HCT116 (cell line): Measurements from ENCODE around the gene MLLT3. TPM values are rescaled to one million over a fixed set of nuclear protein-coding genes. Genes with fewer than 3 reads are reported as not detected.

ENCODE experiments used
- ATAC-seq: fragments of 200-7000 bp; cut with Tn5 transposase; 2 replicates; pipeline ENCODE4 v1.9.1; 2020; ENCODE audit warnings: mild to moderate bottlenecking, moderate library complexity
- BruUV-seq: library from RNA; stranded (reverse); fragments of 400-500 nt; replicated peaks from 2 replicates; lab custom pipeline; 2021; lab: Mats Ljungman, UMichigan
- CTCF ChIA-PET: fragments of 300-600 bp; sonication (Branson Sonifier 250); formaldehyde crosslinking; loops from one replicate; lab custom pipeline; 2021; ENCODE audit warnings: antibody characterized with exemption; lab: Charles Lee
- POLR2A ChIA-PET: fragments of 300-600, 350-600 bp; sonication (Branson Sonifier 250); formaldehyde crosslinking; loops from one replicate; lab custom pipeline; 2021; ENCODE audit warnings: antibody characterized with exemption; lab: Charles Lee
- RAD21 ChIA-PET, 2 experiments: fragments of 300-600 bp; sonication (Branson Sonifier 250); formaldehyde crosslinking; loops; one replicate each; lab custom pipeline; 2023; ENCODE audit warnings: low total read pairs in 2 of 2; ENCODE audit not compliant: uncharacterized antibody in 2 of 2, unreplicated experiment in 2 of 2, low non-redundant PET in 1 of 2; lab: Charles Lee
- DNase-seq: peaks from one replicate; pipeline ENCODE4 v3.0.0-alpha.2; 2010; ENCODE audit warnings: low read depth, low spot score
- H2AFZ ChIP-seq: fragments of 200-600 bp; shearing (Covaris generic), sonication (generic); 2 replicates; pipeline ENCODE4 v1.6.1; 2017; ENCODE audit warnings: low read depth, mixed run types, mixed read lengths, antibody characterized with exemption, low read length; ENCODE audit not compliant: poor library complexity, severe bottlenecking
- H3K27ac ChIP-seq: 2 replicates; pipeline ENCODE4 v1.5.1; 2012; ENCODE audit warnings: low read depth, low read length
- H3K27me3 ChIP-seq: fragments of 200-600 bp; sonication (generic); 2 replicates; pipeline ENCODE4 v1.6.1; 2016; ENCODE audit warnings: mixed run types, low read length, mixed read lengths; ENCODE audit not compliant: insufficient read depth
- H3K36me3 ChIP-seq, 2 experiments: fragments of 200-500 bp in 1 of 2; fragments of 200-600 bp in 1 of 2; sonication (Bioruptor generic) in 1 of 2; sonication (generic) in 1 of 2; 2 replicates each; pipeline versions ENCODE4 v1.5.1 to v1.6.1; 2014 to 2016; ENCODE audit warnings: low read length in 2 of 2, inconsistent platforms in 1 of 2, mixed read lengths in 1 of 2, mixed run types in 1 of 2; ENCODE audit not compliant: insufficient read depth in 2 of 2, control insufficient read depth in 1 of 2
- H3K4me1 ChIP-seq, 2 experiments: fragments of 200-600 bp in 1 of 2; sonication (generic) in 1 of 2; 2 replicates each; pipeline versions ENCODE4 v1.5.1 to v1.6.1; 2012 to 2017; ENCODE audit warnings: low read length in 2 of 2, inconsistent platforms in 1 of 2, mild to moderate bottlenecking in 1 of 2, mixed read lengths in 1 of 2, mixed run types in 1 of 2, moderate library complexity in 1 of 2; ENCODE audit not compliant: insufficient read depth in 2 of 2, control insufficient read depth in 1 of 2
- H3K4me2 ChIP-seq: fragments of 200-600 bp; sonication (generic); 2 replicates; pipeline ENCODE4 v1.6.1; 2017; ENCODE audit warnings: mixed run types, low read length, mixed read lengths
- H3K4me3 ChIP-seq, 2 experiments: fragments of 200-600 bp in 1 of 2; sonication (generic) in 1 of 2; replicated peaks in 1 of 2; 2 replicates each; pipeline ENCODE4 v1.5.1; 2011 to 2016; ENCODE audit warnings: low read length in 2 of 2, control low read depth in 1 of 2, low read depth in 1 of 2, mild to moderate bottlenecking in 1 of 2, mixed read lengths in 1 of 2, mixed run types in 1 of 2
- H3K79me2 ChIP-seq: fragments of 200-600 bp; sonication (generic); 2 replicates; pipeline ENCODE4 v1.6.1; 2017; ENCODE audit warnings: mild to moderate bottlenecking, mixed run types, low read length, moderate library complexity, mixed read lengths; ENCODE audit not compliant: insufficient read depth
- H3K9ac ChIP-seq: fragments of 200-600 bp; sonication (generic); 2 replicates; pipeline ENCODE4 v1.6.1; 2016; ENCODE audit warnings: low read length, mixed read lengths
- H3K9me2 ChIP-seq: fragments of 200-600 bp; sonication (generic), shearing (Covaris generic); 2 replicates; pipeline ENCODE4 v1.6.1; 2017; ENCODE audit warnings: mixed run types, mild to moderate bottlenecking, moderate library complexity; ENCODE audit not compliant: insufficient read depth
- H3K9me3 ChIP-seq, 2 experiments: fragments of 200-500 bp in 1 of 2; fragments of 200-600 bp in 1 of 2; sonication (Bioruptor generic) in 1 of 2; sonication (generic) in 1 of 2; 2 replicates each; pipeline ENCODE4 v1.6.1; 2014 to 2017; ENCODE audit warnings: low read length in 2 of 2, mixed read lengths in 2 of 2, inconsistent platforms in 1 of 2, low read depth in 1 of 2, mild to moderate bottlenecking in 1 of 2, mixed run types in 1 of 2, moderate library complexity in 1 of 2; ENCODE audit not compliant: control insufficient read depth in 1 of 2, insufficient read depth in 1 of 2
- H4K20me1 ChIP-seq: fragments of 200-600 bp; sonication (generic), shearing (Covaris generic); 2 replicates; pipeline ENCODE4 v1.6.1; 2017; ENCODE audit warnings: mixed run types, mild to moderate bottlenecking, moderate library complexity; ENCODE audit not compliant: insufficient read depth
- EGR1 ChIP-seq: IDR thresholded peaks from 2 replicates; pipeline ENCODE4 v1.6.1; 2012; ENCODE audit warnings: low read depth
- ELF1 ChIP-seq: IDR thresholded peaks from 2 replicates; pipeline ENCODE4 v1.6.1; 2012; ENCODE audit warnings: low read depth, borderline replicate concordance
- EZH2phosphoT487 ChIP-seq: fragments of 200-600 bp; IDR thresholded peaks from 2 replicates; pipeline ENCODE4 v1.6.1; 2018; ENCODE audit warnings: antibody characterized with exemption, borderline replicate concordance
- JUND ChIP-seq: IDR thresholded peaks from 2 replicates; pipeline ENCODE4 v1.6.1; 2012
- POLR2A ChIP-seq: IDR thresholded peaks from 2 replicates; pipeline ENCODE4 v1.7.0; 2011; ENCODE audit warnings: borderline replicate concordance; ENCODE audit not compliant: insufficient read depth, insufficient read length; ENCODE audit errors: extremely low read depth
- POLR2AphosphoS5 ChIP-seq: IDR thresholded peaks from 2 replicates; pipeline ENCODE4 v1.6.1; 2011; ENCODE audit warnings: mild to moderate bottlenecking, low read depth, low read length, moderate library complexity
- RAD21 ChIP-seq: IDR thresholded peaks from 2 replicates; pipeline ENCODE4 v1.6.1; 2012; ENCODE audit warnings: low read depth, mild to moderate bottlenecking
- SRF ChIP-seq: IDR thresholded peaks from 2 replicates; pipeline ENCODE4 v1.6.1; 2012; ENCODE audit warnings: low read depth
- TCF7L2 ChIP-seq: IDR thresholded peaks from 2 replicates; pipeline ENCODE4 v1.7.0; 2011; ENCODE audit warnings: borderline replicate concordance, inconsistent platforms; ENCODE audit not compliant: insufficient read depth, insufficient read length; ENCODE audit errors: extremely low read depth
- YY1 ChIP-seq: IDR thresholded peaks from 2 replicates; pipeline ENCODE4 v1.6.1; 2011; ENCODE audit warnings: low read length, low read depth, moderate library complexity, mild to moderate bottlenecking; ENCODE audit not compliant: insufficient replicate concordance; ENCODE audit errors: extremely low read depth
- ZNF274 ChIP-seq: fragments of 200-500 bp; sonication (Bioruptor generic); IDR thresholded peaks from 2 replicates; pipeline ENCODE4 v1.6.1; 2014; ENCODE audit warnings: mild to moderate bottlenecking, low read depth, low read length, inconsistent platforms
- intact Hi-C: fragments of 100-400 bp; cut with micrococcal nuclease; formaldehyde crosslinking; loops from 2 replicates; pipeline ENCODE4 v1.10.0; 2022
- total RNA-seq: library from RNA; stranded (reverse); gene quantifications from one replicate; pipeline ENCODE4 v1.2.1, GENCODE V29; 2021; ENCODE audit not compliant: unreplicated experiment
- TF ChIP-seq, protein P1 (sequence below): IDR thresholded peaks from 2 replicates; pipeline ENCODE4 v1.6.1; 2012; ENCODE audit warnings: low read depth
- TF ChIP-seq, protein P2 (sequence below), 3 experiments: fragments of 200-600 bp in 1 of 3; sonication (generic) in 1 of 3; IDR thresholded peaks in 2 of 3; conservative IDR thresholded peaks in 1 of 3; 2 replicates each; pipeline ENCODE4 v1.5.1; 2012 to 2017; ENCODE audit warnings: low read depth in 2 of 3, low read length in 2 of 3, antibody characterized with exemption in 1 of 3, borderline replicate concordance in 1 of 3, control low read depth in 1 of 3, mild to moderate bottlenecking in 1 of 3, mixed read lengths in 1 of 3, mixed run types in 1 of 3, moderate library complexity in 1 of 3; ENCODE audit not compliant: insufficient read depth in 1 of 3
- TF ChIP-seq, protein P3 (sequence below): IDR thresholded peaks from 2 replicates; pipeline ENCODE4 v1.6.1; 2011; ENCODE audit warnings: mild to moderate bottlenecking, low read length, moderate library complexity; ENCODE audit not compliant: insufficient replicate concordance; ENCODE audit errors: extremely low read depth
- TF ChIP-seq, protein P4 (sequence below): IDR thresholded peaks from 2 replicates; pipeline ENCODE4 v1.6.1; 2012

MLLT3 gene
- total RNA-seq, 1 experiment from 2014 or later, result 4.3 TPM

DNA sequence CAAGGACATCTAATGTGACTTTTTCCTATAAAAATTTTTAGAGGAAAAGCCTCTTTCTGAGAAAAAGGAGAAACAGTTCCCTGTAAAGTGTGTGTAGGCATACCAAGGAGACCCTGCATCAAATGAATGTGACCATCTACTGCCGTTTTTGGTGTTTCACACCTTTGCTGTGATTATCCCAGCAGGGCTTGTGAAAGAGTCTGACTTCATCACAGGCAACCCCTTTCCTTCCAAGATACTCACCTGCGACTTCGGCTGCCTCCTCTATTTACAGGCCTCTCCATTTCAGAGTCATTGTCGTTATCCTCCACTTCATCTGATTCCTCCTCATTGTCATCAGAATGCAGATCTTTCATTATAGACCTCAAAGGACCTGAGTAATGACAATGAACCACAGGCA is 259.1 kb downstream of the MLLT3 start:
- peaks cover 6% of the 10 kb centered on the region for H3K27me3 ChIP-seq
- intact Hi-C loops, result no loop called here
- H3K4me3 ChIP-seq, result no peak overlapping the region
- H3K9me2 ChIP-seq, result no peaks in the 10 kb centered on the region
- H3K4me2 ChIP-seq, result no peak overlapping the region
- RAD21 ChIA-PET, result no interaction called here
- H2AFZ ChIP-seq, result no peak overlapping the region
- DNase-seq (no peak), ATAC-seq (no peak)
- no peak overlapping the region for H3K9ac ChIP-seq
- POLR2A ChIA-PET, result no interaction called here
- H3K4me1 ChIP-seq, result no peaks in the 10 kb centered on the region
- no TSS peak for BruUV-seq
- no peaks in the 10 kb centered on the region for H3K36me3 ChIP-seq
- no peaks in the 10 kb centered on the region for H4K20me1 ChIP-seq
- H3K27ac ChIP-seq, result no peak overlapping the region
- H3K9me3 ChIP-seq, result no peaks in the 10 kb centered on the region
- no peaks in the 10 kb centered on the region for H3K79me2 ChIP-seq
- CTCF ChIA-PET, result no interaction called here
- TF ChIP-seq EGR1 (no peak), POLR2AphosphoS5 (no peak), YY1 (no peak), EZH2phosphoT487 (no peak), ELF1 (no peak), RAD21 (no peak), JUND (no peak), ZNF274 (no peak), POLR2A (no peak), SRF (no peak), TCF7L2 (no peak)
- TF ChIP-seq, protein P1, sequence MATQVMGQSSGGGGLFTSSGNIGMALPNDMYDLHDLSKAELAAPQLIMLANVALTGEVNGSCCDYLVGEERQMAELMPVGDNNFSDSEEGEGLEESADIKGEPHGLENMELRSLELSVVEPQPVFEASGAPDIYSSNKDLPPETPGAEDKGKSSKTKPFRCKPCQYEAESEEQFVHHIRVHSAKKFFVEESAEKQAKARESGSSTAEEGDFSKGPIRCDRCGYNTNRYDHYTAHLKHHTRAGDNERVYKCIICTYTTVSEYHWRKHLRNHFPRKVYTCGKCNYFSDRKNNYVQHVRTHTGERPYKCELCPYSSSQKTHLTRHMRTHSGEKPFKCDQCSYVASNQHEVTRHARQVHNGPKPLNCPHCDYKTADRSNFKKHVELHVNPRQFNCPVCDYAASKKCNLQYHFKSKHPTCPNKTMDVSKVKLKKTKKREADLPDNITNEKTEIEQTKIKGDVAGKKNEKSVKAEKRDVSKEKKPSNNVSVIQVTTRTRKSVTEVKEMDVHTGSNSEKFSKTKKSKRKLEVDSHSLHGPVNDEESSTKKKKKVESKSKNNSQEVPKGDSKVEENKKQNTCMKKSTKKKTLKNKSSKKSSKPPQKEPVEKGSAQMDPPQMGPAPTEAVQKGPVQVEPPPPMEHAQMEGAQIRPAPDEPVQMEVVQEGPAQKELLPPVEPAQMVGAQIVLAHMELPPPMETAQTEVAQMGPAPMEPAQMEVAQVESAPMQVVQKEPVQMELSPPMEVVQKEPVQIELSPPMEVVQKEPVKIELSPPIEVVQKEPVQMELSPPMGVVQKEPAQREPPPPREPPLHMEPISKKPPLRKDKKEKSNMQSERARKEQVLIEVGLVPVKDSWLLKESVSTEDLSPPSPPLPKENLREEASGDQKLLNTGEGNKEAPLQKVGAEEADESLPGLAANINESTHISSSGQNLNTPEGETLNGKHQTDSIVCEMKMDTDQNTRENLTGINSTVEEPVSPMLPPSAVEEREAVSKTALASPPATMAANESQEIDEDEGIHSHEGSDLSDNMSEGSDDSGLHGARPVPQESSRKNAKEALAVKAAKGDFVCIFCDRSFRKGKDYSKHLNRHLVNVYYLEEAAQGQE, result no peak
- TF ChIP-seq, protein P2, sequence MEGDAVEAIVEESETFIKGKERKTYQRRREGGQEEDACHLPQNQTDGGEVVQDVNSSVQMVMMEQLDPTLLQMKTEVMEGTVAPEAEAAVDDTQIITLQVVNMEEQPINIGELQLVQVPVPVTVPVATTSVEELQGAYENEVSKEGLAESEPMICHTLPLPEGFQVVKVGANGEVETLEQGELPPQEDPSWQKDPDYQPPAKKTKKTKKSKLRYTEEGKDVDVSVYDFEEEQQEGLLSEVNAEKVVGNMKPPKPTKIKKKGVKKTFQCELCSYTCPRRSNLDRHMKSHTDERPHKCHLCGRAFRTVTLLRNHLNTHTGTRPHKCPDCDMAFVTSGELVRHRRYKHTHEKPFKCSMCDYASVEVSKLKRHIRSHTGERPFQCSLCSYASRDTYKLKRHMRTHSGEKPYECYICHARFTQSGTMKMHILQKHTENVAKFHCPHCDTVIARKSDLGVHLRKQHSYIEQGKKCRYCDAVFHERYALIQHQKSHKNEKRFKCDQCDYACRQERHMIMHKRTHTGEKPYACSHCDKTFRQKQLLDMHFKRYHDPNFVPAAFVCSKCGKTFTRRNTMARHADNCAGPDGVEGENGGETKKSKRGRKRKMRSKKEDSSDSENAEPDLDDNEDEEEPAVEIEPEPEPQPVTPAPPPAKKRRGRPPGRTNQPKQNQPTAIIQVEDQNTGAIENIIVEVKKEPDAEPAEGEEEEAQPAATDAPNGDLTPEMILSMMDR (IDR thresholded peaks at IDR 0.05 in 2 of 3, conservative IDR thresholded peaks at IDR 0.05 in 1 of 3; ENCODE audit: borderline replicate concordance in 1 of 3, insufficient read depth in 1 of 3, low read depth in 2 of 3, low read length in 2 of 3), result no peak
- TF ChIP-seq, protein P3, sequence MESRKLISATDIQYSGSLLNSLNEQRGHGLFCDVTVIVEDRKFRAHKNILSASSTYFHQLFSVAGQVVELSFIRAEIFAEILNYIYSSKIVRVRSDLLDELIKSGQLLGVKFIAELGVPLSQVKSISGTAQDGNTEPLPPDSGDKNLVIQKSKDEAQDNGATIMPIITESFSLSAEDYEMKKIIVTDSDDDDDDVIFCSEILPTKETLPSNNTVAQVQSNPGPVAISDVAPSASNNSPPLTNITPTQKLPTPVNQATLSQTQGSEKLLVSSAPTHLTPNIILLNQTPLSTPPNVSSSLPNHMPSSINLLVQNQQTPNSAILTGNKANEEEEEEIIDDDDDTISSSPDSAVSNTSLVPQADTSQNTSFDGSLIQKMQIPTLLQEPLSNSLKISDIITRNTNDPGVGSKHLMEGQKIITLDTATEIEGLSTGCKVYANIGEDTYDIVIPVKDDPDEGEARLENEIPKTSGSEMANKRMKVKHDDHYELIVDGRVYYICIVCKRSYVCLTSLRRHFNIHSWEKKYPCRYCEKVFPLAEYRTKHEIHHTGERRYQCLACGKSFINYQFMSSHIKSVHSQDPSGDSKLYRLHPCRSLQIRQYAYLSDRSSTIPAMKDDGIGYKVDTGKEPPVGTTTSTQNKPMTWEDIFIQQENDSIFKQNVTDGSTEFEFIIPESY, result no peak
- TF ChIP-seq, protein P4, sequence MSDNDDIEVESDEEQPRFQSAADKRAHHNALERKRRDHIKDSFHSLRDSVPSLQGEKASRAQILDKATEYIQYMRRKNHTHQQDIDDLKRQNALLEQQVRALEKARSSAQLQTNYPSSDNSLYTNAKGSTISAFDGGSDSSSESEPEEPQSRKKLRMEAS, result no peak
- TF ChIP-seq, all 23 proteins: peak for 0
